NCI-H2029 (cell line): ENCODE results near the gene ATRX.
"Not testable (repeated sequence)": the region's sequence is repeated elsewhere in the genome, so short reads cannot be mapped to it uniquely, and the experiment has no call there.

Experiments
- DNase-seq: peaks from one replicate; lab custom pipeline; 2025; lab: John Stamatoyannopoulos, UW

ATRX gene

GRCh38 chrX:77621453-77621852 is 164.6 kb downstream of the ATRX start:
- not testable (repeated sequence) for DNase-seq

DNA sequence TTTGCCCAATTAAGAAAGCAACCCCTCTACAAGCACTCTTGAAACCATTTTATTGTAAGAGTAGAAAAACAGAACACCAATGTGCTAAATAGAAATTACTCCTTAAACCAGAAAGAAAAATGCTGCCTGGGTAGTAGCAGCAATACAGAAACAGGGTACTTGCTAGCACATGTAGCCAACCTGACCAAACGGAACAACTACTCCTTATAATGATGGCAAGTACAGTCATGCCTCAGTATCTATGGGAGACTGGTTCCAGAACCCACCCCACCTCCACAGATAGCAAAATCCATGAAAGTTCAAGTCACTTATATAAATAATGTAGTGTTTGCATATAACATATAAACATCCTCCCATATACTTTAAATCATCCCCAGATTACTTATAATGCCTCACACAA is 168.8 kb downstream of the ATRX start:
- no peak for DNase-seq

DNA sequence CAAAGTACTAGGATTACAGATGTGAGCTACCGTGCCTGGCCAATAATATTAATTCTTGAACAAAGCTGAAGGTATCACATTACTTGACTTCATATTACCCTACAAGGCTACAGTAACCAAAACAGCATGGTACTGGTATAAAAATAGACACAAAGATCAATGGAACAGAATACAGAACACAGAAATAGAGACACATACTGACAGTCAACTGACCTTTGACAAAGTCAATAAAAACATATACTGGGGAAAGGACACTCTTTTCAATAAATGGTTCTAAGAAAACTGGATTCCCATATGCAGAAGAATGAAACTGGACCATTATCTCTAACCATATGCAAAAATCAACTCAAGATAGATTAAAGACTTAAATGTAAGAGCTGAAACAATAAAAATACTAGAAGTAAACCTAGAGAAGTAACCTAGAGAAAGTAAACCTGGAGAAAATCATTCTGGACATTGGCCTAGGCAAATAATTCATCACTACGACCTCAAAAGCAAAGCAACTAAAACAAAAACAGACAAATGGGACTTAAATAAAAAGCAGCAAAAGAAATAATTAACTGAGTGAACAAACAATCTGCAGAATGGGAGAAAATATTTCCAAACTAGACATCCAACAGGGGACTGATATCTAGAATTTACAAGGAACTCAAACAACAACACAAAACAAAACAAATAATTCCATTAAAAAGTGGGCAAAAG is 182.2 kb downstream of the ATRX start:
- no peak for DNase-seq

DNA sequence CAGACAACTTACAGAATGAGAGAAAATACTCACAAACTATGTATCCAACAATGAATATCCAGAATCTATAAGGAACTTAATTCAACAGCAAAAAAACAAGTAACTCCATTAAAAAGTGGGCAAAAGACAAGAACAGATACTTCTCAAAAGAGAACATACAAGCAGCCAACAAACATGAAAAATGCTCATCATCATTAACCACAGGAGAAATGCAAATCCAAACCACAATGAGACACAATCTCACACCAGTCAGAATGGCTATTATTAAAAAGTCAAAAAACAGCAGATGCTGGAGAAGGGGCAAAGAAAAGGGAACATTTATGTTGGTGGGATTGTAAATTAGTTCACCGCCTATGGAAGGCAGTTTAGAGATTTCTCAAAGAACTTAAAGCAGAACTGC is 188.5 kb downstream of the ATRX start:
- DNase-seq: no peak

DNA sequence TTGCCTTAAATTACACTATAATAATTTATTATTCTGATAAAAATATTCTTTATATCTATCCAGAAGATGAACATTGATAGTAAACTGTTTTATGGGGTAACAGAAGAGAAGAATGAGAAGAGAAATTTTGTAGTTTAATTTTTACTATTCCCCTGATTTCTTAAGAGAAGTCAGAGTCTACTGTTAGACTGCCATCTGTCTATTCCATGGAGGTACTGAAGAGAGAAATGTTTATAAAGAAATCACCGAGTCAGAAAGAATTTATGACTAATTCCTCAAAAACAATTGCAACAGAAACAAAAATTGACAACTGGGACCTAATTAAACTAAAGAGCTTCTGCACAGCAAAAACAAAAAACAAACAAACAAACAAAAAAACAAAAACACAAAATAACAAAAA is 188.9 kb downstream of the ATRX start:
- DNase-seq: no peak

- no peak for DNase-seq
These were observed 190.2 kb downstream of the ATRX start for GRCh38 chrX:77595848-77596247.

DNA sequence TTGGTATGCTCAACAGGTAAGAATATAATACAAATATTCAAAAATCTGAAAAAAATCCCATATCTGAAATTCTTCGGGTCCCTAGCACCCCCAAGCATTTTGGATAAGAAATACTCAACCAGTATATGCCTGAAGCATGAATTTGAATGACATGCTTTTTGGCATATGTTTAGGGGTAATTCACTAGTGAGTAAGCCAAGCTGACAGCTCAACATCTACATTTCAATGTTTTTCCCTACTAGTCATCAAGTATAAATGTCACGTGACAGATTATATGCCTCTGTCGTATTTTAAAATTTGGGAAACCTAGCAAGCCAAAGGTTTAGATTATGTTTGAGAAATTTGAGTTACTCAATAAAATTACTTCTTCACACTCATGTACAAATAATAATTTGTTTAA is 213.7 kb downstream of the ATRX start:
- no peak for DNase-seq

DNA sequence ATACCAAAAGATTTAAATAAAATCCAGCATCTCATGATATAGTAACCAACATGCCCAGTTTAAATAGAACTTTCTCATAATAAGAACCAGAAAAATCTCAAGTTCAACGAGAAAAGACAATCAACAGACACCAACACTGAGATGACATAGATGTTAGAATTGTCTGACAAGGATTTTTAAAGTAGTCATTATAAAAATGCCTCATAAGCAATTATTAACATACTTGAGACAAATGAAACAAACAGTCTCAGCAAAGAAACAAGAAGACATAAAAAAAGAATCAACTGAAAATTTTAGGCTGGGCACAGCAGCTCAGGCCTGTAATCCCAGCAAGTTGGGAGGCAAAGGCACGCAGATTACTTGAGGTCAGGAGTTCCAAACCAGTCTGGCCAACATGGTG is 220.7 kb downstream of the ATRX start:
- no peak for DNase-seq

GRCh38 chrX:77564823-77565222 is 221.2 kb downstream of the ATRX start:
- no peak for DNase-seq

DNA sequence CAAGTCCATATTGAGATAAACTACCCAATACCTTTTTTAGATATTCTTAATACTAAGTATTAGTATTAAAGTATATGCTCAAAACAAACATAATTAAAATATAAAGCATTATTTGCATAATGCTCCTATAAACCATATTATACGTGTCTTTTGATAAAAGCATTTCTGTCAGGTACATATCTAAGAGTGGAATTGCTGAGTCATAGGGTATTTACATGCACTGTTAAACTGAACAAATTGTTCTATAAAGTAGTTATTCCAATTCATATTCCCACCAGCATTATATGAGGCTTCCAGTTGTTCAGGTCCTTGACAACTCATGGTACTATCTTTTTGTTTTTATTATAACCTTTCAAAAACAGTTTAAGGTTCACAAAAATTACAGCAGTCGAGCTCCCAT is 224.6 kb downstream of the ATRX start:
- no peak for DNase-seq

DNA sequence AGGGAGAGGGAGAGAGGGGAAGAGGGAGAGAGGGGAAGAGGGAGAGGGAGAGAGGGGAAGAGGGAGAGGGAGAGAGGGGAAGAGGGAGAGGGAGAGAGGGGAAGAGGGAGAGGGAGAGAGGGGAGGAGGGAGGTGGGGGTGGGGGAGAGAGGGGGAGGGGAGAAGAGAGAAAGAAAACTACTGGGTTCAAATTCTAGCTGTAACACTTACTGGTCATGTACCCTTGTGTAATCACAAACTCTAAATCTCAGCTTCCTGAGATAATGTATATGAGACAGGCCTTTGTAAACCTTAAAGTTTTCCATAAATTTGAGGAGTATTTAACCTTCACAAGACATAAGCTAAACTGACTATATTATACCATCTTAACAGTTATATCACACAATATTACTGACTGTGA is 229.7 kb downstream of the ATRX start:
- no peak for DNase-seq

DNA sequence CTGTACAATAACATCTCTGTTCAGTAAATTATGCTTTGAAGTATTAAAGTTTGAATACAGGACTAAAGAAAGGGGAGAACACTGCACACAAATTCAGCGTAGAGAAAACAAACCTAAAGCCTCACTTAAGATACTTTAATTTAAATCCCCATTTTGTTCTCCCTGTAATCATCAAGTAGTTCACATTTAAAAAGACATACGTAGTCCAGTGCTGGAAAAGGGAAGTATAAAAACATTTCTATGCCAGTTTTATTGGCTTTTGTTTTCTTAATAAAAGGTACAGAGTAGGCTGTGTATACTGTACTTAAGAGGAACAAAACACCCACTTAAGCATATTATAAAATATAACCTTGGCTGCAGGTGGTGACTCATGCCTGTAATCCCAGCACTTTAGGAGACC is 237.3 kb downstream of the ATRX start:
- no peak for DNase-seq

- not testable (repeated sequence) for DNase-seq
These were observed 246.2 kb downstream of the ATRX start for GRCh38 chrX:77539778-77540177.

GRCh38 chrX:77531261-77531660 is 254.8 kb downstream of the ATRX start:
- DNase-seq: not testable (repeated sequence)

GRCh38 chrX:77528034-77528433 is 258.0 kb downstream of the ATRX start:
- no peak for DNase-seq

DNA sequence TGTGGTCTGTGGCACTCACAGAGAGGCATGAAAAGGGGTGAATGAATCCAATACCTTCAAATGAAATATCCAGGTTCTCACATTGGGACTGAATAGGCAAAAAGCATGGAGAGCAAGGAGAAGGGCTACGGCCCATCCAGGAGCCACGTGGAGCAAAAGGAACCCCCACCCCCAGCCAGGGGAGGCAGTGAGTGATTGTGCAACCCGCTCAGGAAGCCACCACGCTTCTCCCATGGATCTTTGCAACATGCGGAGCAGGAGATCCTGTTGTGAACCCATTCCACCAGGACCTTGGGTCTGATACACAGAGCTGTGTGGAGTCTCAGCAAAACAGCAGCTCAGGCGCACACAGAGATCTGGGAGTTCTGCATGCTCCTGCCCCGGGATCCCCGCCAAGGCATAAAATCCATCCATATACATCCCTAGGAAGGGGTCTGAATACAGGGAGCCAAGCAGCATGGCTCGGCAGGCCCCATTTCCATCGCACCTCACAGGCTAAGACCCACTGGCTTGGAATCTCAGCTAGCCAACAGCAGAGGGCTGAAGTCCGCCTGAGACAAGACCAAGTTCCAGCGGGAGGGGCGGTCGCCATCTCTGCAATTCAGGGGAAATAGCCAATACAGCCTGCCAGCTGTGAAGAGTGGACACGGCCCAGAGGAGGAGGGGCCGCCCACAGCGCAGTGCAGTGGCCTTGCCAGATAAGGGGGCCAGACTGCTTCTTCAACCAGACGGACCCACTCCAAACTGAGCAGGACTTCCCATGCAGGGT is 258.6 kb downstream of the ATRX start:
- DNase-seq: no peak

DNA sequence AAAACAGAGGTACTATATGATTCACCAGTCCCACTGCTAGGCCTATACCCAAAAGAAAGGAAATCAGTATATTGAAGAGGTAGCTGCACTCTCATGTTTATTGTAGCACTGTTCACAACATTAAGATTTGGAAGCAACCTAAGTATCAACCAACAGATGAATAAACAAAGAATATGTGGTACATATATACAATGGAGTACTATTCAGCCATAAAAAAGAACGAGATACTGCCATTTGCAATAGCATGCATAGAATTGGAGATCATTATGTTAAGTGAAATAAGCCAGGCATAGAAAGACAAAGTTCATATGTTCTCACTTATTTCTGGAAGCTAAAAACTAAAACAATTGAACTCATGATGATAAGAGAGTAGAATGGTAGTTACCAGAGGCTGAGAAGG is 266.3 kb downstream of the ATRX start:
- no peak for DNase-seq

DNA sequence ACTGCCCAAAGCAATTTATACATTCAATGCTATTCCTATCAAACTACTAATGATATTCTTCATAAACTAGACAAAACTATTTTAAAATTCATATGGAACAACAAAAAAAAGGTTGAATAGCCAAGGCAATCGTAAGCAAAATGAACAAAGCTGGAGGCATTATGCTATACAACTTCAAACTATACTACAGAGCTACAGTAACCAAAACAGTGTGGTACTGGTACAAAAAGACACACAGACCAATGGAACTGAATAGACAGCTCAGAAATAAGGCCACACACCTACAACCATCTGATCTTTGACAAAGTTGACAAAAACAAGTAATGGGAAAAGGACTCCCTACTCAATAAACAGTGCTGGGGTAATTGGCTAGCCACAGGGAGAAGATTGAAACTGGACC is 271.8 kb downstream of the ATRX start:
- DNase-seq: no peak

DNA sequence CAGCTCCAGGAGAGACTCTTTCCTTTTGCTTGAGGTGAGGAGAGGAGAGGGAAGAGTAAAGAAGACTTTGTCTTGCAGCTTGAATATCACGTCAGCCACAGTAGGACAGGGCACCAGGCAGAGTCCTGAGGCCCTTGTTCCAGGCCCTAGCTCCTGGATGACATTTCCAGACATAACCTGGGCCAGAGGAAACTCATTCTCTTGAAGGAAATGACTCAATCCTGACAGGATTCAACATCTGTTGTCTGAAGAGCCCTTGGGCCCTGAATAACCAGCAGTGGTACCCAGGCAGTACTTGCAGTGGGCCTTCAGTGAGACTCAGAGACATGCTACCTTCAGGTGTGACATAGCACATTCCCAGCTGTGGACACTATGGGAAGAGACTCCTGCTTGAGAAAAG is 276.0 kb downstream of the ATRX start:
- DNase-seq: no peak

DNA sequence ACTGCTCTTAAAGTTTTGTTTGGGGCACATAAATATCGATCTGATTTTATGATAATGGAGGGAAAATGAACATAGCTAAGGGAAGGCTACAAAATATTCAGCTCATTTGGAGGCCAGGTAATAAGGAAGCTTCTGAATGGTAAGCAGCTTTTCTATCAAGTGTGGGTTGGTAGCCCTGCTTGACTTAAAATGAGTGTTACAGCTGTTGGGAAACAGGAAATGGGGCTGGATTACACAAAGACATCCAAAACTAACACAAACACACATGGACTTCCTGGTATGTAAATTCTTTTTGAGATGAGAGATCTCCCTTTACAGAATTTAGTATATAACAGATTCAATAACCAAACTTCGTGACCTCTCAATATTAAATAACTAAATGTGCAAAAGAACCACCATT is 280.8 kb downstream of the ATRX start:
- DNase-seq: peak; percentile 17

GRCh38 chrX:77502951-77503525 is 283.0 kb downstream of the ATRX start:
- no peak for DNase-seq

DNA sequence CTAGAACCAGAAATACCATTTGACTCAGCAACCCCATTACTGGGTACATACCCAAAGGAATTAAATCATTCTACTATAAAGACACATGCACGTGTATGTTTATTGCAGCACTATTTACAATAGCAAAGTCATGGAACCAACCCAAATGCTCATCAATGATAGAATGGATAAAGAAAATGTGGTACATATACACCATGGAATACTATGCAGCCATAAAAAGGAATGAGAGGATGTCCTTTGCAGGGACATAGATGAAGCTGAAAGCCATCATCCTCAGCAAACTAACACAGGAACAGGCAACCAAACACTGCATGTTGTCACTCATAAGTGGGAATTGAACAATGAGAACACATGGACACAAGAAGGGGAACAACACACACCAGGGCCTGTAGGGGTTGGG is 285.9 kb downstream of the ATRX start:
- DNase-seq: not testable (repeated sequence)
